SH-SY5Y (cell line): ENCODE measurements around the gene INO80.

Experiments used
- GATA2 ChIP-seq: IDR thresholded peaks from 2 replicates; pipeline ENCODE4 v1.6.1; 2011; ENCODE audit warnings: mild to moderate bottlenecking, low read depth, low read length
- GATA3 ChIP-seq: IDR thresholded peaks from 2 replicates; pipeline ENCODE4 v1.6.1; 2011; ENCODE audit warnings: low read depth, mild to moderate bottlenecking, low read length, moderate library complexity

INO80 gene

DNA sequence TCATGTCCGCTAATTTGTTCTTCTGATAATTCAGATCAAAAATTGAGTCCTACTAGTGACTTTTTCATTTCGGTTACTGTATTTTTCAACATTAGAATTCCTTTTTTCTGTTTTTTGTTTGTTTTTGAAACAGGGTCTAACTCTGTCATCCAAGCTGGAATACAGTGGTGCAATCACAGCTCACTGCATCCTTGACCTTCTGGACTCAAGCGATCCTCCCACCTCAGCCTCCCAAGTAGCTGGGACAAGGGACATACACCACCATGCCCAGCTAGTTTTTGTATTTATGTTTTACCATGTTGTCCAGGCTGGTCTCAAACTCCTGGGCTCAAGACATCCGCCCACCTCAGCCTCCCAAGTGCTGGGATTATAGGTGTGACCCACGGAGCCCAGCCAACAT lies 8.0 kb upstream of the INO80 start:
- no peak for TF ChIP-seq GATA2
- TF ChIP-seq GATA3 = no peak

GRCh38 chr15:41122849-41123248 lies 6.8 kb upstream of the INO80 start:
- TF ChIP-seq GATA3 (no peak), GATA2 (no peak)

- TF ChIP-seq GATA3 (no peak), GATA2 (no peak)
Observed at GRCh38 chr15:41121951-41122350, 5.9 kb upstream of the INO80 start.

GRCh38 chr15:41116962-41117252 lies 827 bp upstream of the INO80 start:
- TF ChIP-seq GATA3 (no peak), GATA2 (no peak)

DNA sequence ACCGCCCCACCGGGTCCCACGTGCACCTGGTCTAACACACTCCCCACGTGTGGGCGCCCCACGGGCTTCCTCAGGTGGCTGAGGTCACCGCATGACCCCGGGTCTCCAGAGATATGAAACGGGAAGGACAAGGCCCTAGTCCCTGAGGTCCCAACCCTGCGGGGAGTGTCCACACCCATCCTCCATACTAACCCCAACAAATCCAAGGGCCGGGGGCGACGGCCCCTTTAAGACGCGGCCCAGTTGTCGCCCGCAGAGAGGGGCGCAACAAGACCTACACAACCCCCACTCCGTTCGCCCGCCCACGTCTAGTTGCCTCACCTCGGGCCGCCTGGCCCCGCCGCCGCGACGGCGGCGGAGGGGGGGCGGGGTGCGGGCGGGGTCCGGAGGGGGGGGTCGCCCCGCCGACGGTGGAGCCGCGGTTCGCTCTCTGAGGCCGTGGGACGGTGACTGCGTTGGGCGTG lies 396 bp downstream of the INO80 start:
- no peak for TF ChIP-seq GATA3
- no peak for TF ChIP-seq GATA2

DNA sequence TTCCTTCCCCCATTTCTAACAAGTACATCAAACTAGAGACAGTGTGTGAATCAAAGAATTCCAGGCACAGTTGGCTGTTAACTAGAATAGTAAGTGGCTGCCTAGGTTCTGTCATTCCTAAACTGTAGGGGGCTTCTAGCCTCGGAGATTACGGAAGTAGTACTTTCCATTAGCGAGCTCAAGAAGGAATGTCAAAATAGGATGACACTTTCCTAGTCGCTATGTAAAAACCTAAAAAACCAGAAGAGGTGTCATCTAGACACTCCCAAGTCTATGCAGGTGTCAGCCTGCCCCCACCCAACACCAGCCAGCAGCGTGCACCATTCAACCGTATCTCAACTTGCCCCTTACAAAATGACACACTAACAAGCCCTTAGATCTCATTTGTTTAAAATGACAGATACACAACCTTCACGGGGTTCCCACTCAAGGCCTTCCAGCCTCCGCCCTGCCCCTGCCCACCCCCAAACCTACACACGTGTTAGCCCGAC lies 874 bp downstream of the INO80 start:
- no peak for TF ChIP-seq GATA2
- no peak for TF ChIP-seq GATA3

DNA sequence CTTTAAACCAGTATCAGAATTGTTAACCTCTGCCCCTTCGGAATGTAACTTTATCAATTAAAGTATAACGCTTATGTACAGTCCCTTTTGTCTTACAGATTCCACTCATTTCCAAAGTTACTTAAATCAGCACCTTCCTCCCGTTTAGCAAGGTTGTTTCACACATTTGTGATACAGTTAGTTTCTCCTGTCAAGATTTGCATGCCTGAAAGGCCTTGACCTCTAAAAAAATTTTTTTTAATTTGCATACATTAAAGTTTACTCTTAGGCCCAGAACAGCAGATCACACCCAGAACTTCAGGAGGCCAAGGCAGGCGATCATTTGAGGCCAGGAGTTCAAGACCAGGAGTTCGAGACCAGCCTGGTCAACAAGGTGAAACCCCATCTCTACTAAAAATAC lies 9.1 kb downstream of the INO80 start:
- no peak for TF ChIP-seq GATA2
- TF ChIP-seq GATA3 = no peak

DNA sequence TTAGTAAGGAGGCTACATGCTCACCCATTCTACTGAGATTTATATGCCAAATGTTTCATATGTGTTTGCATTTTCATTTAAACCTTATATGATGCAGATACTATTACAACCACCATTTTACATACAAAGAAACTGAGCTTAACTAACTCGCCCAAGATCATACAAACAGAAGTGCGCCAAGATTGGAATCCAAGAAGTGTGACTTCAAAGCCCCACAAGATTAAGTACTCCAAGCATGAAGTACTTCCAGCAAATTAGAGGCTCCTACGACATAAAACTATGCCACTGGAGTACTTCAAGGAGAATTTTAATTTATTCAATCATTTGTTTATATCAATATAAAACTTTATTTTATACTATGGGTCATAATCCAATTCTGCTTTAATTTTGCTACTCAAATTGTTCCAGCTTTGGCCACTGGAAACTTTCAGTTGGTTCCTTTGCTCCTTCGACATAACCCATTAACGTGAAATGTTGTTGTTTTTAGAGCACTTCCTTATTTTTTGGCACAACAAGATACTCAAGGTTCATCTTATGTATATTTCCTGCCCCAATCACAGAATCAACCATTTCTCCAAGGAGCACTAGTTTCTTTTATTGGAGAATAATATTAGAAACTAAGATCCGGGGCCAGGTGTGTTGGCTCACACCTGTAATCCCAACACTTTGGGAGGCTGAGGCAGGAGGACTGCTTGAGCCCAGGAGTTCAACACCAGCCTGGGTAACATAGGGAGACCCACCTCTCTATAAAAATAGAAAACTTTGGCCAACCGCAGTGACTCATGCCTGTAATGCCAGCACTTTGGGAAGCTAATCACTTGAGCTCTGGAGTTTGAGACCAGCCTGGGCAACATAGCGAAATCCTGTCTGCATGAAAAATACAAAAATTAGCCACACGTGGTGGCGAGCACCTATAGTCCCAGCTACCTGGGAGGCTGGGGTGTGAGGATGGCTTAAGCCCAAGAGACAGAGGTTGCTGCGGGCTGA lies 10.4 kb downstream of the INO80 start:
- no peak for TF ChIP-seq GATA2
- no peak for TF ChIP-seq GATA3

GRCh38 chr15:41104234-41104633 lies 11.8 kb downstream of the INO80 start:
- TF ChIP-seq GATA3 (no peak), GATA2 (no peak)

- no peak for TF ChIP-seq GATA2
- TF ChIP-seq GATA3 = no peak
Observed at GRCh38 chr15:41102854-41103253, 13.2 kb downstream of the INO80 start.

- TF ChIP-seq GATA3 = no peak
- no peak for TF ChIP-seq GATA2
Observed at GRCh38 chr15:41096178-41096577, 19.9 kb downstream of the INO80 start.

DNA sequence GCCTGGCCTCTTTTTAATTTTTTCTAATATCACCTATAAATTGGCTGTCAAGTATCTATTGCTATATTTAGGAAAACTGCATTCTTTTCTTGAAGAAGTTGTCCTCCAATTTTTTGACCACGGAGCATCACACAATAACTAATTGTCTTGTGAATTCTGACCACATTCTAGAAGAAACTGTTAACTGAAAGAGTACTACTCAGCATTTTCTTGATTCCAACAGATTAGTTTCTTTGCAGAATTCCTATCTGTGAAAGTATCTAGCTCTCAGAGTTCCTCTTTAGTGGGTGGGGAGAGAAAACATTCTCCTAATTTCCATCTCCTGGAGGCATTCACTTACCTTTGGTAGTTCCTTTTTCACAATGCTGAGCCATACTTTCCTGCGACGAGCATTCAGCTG lies 31.1 kb downstream of the INO80 start:
- no peak for TF ChIP-seq GATA2
- no peak for TF ChIP-seq GATA3

GRCh38 chr15:41080144-41080543 lies 35.9 kb downstream of the INO80 start:
- TF ChIP-seq GATA2 (no peak), GATA3 (no peak)

GRCh38 chr15:41079717-41080116 lies 36.4 kb downstream of the INO80 start:
- TF ChIP-seq GATA3 = no peak
- no peak for TF ChIP-seq GATA2

DNA sequence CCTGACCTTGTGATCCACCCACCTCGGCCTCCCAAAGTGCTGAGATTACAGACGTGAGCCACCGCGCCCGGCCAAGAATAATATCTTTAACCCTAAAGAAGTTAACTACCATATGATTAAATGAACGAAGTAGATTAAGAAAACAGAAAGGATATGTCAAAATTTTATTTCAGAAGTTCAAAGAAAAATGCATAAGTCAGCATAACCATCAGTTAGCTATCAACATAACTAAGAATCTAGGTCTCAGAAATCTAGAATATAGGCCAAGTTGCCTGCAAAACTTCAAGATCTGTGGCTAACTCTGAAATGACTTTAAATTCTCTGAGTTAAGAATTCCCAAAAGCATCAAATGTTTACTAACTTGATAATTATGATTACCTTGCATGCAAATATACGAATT lies 38.0 kb downstream of the INO80 start:
- TF ChIP-seq GATA2 (no peak), GATA3 (no peak)
